GM23338 (cell line): ENCODE results near the gene RAP1A. TPM values are rescaled to one million over a fixed set of nuclear protein-coding genes. Genes with fewer than 3 reads are reported as not detected.

ENCODE experiments used
- ATAC-seq: fragments of 200-7000 bp; cut with Tn5 transposase; 3 replicates; pipeline ENCODE4 v1.9.1; 2020
- DNase-seq: peaks from one replicate; pipeline ENCODE4 v3.0.0-alpha.2; 2015; ENCODE audit warnings: low spot score
- H2AFZ ChIP-seq: fragments of 200-600 bp; sonication (generic); 2 replicates; pipeline ENCODE4 v1.8.0; 2016; ENCODE audit warnings: antibody characterized with exemption, mild to moderate bottlenecking, moderate library complexity
- H3F3A ChIP-seq: fragments of 200-600 bp; sonication (generic); replicated peaks from 2 replicates; pipeline ENCODE4 v1.8.0; 2017; ENCODE audit warnings: antibody characterized with exemption, mixed run types, low read depth
- H3K27ac ChIP-seq: fragments of 200-600 bp; sonication (generic); 2 replicates; pipeline ENCODE4 v1.6.1; 2016; ENCODE audit warnings: low read depth
- H3K27me3 ChIP-seq: fragments of 200-600 bp; sonication (generic); 2 replicates; pipeline ENCODE4 v1.8.0; 2016; ENCODE audit warnings: mild to moderate bottlenecking, mixed run types, moderate library complexity; ENCODE audit not compliant: insufficient read depth
- H3K36me3 ChIP-seq: fragments of 200-600 bp; sonication (generic); 2 replicates; pipeline ENCODE4 v1.8.0; 2016; ENCODE audit warnings: mild to moderate bottlenecking; ENCODE audit not compliant: insufficient read depth
- H3K4me1 ChIP-seq: fragments of 200-600 bp; sonication (generic); 2 replicates; pipeline ENCODE4 v1.8.0; 2016; ENCODE audit warnings: mild to moderate bottlenecking, moderate library complexity; ENCODE audit not compliant: insufficient read depth
- H3K4me2 ChIP-seq: fragments of 200-600 bp; sonication (generic); 2 replicates; pipeline ENCODE4 v1.7.1; 2017; ENCODE audit warnings: mixed run types
- H3K4me3 ChIP-seq: fragments of 200-600 bp; sonication (generic); 2 replicates; pipeline ENCODE4 v1.6.1; 2016; ENCODE audit warnings: mixed run types
- H3K79me2 ChIP-seq: fragments of 200-600 bp; sonication (generic); replicated peaks from 2 replicates; pipeline ENCODE4 v1.8.0; 2017; ENCODE audit warnings: mild to moderate bottlenecking; ENCODE audit not compliant: insufficient read depth
- H3K9me2 ChIP-seq: fragments of 200-600 bp; sonication (generic); 2 replicates; pipeline ENCODE4 v1.8.0; 2017; ENCODE audit not compliant: insufficient read depth
- H4K20me1 ChIP-seq: fragments of 200-600 bp; sonication (generic); replicated peaks from 2 replicates; pipeline ENCODE4 v1.8.0; 2017; ENCODE audit warnings: mild to moderate bottlenecking; ENCODE audit not compliant: insufficient read depth
- H3K27ac Mint-ChIP-seq: 2 replicates; pipeline ENCODE4 v1.8.0; 2020; ENCODE audit warnings: inconsistent platforms, mild to moderate bottlenecking, moderate library complexity, mixed read lengths
- H3K27me3 Mint-ChIP-seq: 3 replicates; pipeline ENCODE4 v1.8.0; 2022; ENCODE audit warnings: low read depth, mild to moderate bottlenecking, moderate library complexity, mixed read lengths, inconsistent platforms; ENCODE audit not compliant: insufficient read depth, poor library complexity
- H3K36me3 Mint-ChIP-seq: 3 replicates; pipeline ENCODE4 v1.8.0; 2021; ENCODE audit warnings: low read depth, mild to moderate bottlenecking, inconsistent platforms, moderate library complexity, mixed read lengths
- H3K4me1 Mint-ChIP-seq: 3 replicates; pipeline ENCODE4 v1.8.0; 2020; ENCODE audit warnings: mild to moderate bottlenecking, inconsistent platforms, mixed read lengths
- H3K4me3 Mint-ChIP-seq: 3 replicates; pipeline ENCODE4 v1.8.0; 2021; ENCODE audit warnings: moderate library complexity, mild to moderate bottlenecking, inconsistent platforms, mixed read lengths
- H3K9me3 Mint-ChIP-seq: 3 replicates; pipeline ENCODE4 v1.8.0; 2020; ENCODE audit warnings: moderate library complexity, mild to moderate bottlenecking, inconsistent platforms, mixed read lengths
- CREB1 ChIP-seq: fragments of 250-450 bp; sonication (Bioruptor Pico); IDR thresholded peaks from 2 replicates; pipeline ENCODE4 v1.5.0; 2020; ENCODE audit warnings: low read depth, mild to moderate bottlenecking, moderate library complexity
- EZH2 ChIP-seq: fragments of 200-600 bp; sonication (generic); IDR thresholded peaks from one replicate; pipeline ENCODE4 v1.8.0; 2017; ENCODE audit warnings: antibody characterized with exemption, mild to moderate bottlenecking, low read depth; ENCODE audit not compliant: unreplicated experiment
- EZH2phosphoT487 ChIP-seq: fragments of 200-600 bp; sonication (generic); IDR thresholded peaks from one replicate; pipeline ENCODE4 v1.8.1; 2018; ENCODE audit warnings: antibody characterized with exemption; ENCODE audit not compliant: unreplicated experiment
- JUNB ChIP-seq: IDR thresholded peaks from one replicate; pipeline ENCODE4 v1.6.1; 2016; ENCODE audit warnings: antibody characterized with exemption; ENCODE audit not compliant: unreplicated experiment
- NANOG ChIP-seq: IDR thresholded peaks from 2 replicates; pipeline ENCODE4 v1.6.1; 2016; ENCODE audit warnings: antibody characterized with exemption, borderline replicate concordance
- POLR2AphosphoS5 ChIP-seq: IDR thresholded peaks from 2 replicates; pipeline ENCODE4 v1.6.1; 2016; ENCODE audit warnings: antibody characterized with exemption, low read depth
- STAT1 ChIP-seq: IDR thresholded peaks from one replicate; pipeline ENCODE4 v1.6.1; 2016; ENCODE audit warnings: antibody characterized with exemption; ENCODE audit not compliant: unreplicated experiment
- ZNF114 ChIP-seq: fragments of 250-450 bp; sonication (Bioruptor Pico); IDR thresholded peaks from 2 replicates; pipeline ENCODE4 v1.5.0; 2020; ENCODE audit warnings: mild to moderate bottlenecking, moderate library complexity
- ZNF331 ChIP-seq: fragments of 250-450 bp; sonication (Bioruptor Pico); IDR thresholded peaks from 2 replicates; pipeline ENCODE4 v1.5.0; 2020; ENCODE audit warnings: low read depth, mild to moderate bottlenecking, moderate library complexity
- polyA plus RNA-seq: library from polyadenylated mRNA; unstranded; fragments of >200 nt; fragmentation: Nextera tagmentation; extraction: Ambion mirVana; gene quantifications from 2 replicates; pipeline ENCODE4 v1.2.1, GENCODE V29; 2016
- total RNA-seq: library from RNA; depleted of rRNA; stranded (reverse); fragments of >200 nt; shearing (Covaris generic); gene quantifications from 2 replicates; pipeline ENCODE4 v1.2.3, GENCODE V29; 2014
- TF ChIP-seq, protein P1 (sequence below): IDR thresholded peaks from one replicate; pipeline ENCODE4 v1.6.1; 2018; ENCODE audit warnings: antibody characterized with exemption; ENCODE audit not compliant: unreplicated experiment
- TF ChIP-seq, protein P2 (sequence below), 2 experiments: fragments of 200-600 bp in 1 of 2; sonication (generic) in 1 of 2; conservative IDR thresholded peaks; 2 replicates each; pipeline versions ENCODE4 v1.5.1 to v1.6.1; 2016 to 2017; ENCODE audit warnings: antibody characterized with exemption in 2 of 2, low read depth in 2 of 2, mild to moderate bottlenecking in 2 of 2, moderate library complexity in 1 of 2
- TF ChIP-seq, protein P3 (sequence below): IDR thresholded peaks from 2 replicates; pipeline ENCODE4 v1.6.1; 2016; ENCODE audit warnings: antibody characterized with exemption

The RAP1A gene
- total and polyA plus RNA-seq, 2 experiments from 2014 or later: 16.2 to 23.0 TPM

DNA sequence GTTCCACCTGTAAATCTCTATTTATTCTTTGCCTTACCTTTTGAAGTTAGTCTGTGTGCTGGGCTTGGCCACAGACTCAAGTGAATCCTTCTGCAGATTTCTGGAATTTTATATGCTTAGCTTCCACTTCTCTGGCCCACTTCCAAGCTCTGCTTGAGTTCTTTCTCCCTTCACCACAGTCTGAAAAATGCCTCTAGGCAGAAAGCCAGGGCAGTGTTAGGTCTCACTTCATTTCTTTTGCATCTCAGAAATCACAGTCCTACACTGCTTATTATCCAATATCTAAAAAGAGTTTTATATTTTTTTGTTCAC lies 70.7 kb downstream of the RAP1A start (continued):
- no peak for TF ChIP-seq ZNF331

DNA sequence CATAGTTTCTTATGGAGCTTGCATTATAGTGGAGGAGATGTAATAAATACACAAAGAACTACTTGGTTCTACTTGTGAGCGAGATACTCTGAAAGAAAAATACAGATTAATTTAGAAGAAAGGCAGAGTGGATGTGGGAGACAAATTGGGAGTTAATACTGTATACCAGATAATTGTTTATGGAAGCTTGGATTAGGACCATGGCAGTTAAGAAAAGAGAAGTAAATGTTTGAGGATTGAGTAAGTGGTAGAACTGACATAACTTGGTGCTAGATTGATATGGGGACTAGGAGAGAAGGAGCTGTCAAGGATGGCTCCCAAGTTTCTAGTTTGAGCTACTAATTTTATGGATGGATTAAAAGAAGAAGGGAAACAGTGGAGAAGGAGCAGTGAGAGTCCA lies 72.3 kb downstream of the RAP1A start:
- 0 out of 2 replicates have a peak, but pooled peaks cover 2% of the 10 kb centered on the region for H3K36me3 ChIP-seq
- H3K9me2 ChIP-seq: no peaks in the 10 kb centered on the region
- no peak overlapping the region for H3K4me2 ChIP-seq
- TF ChIP-seq ZNF114 (CRISPR knock-in tag) (no peak), EZH2 (no peak), CREB1 (no peak), NANOG (no peak)
- no peak overlapping the region for H3K4me3 Mint-ChIP-seq
- H3K27ac ChIP-seq: no peak overlapping the region
- peaks cover 1% of the 10 kb centered on the region for H3K27me3 Mint-ChIP-seq
- H4K20me1 ChIP-seq: peaks cover 5% of the 10 kb centered on the region; the same call in 1 of the 2 replicates
- DNase-seq: no peak
- H3K36me3 Mint-ChIP-seq: no peaks in the 10 kb centered on the region
- ATAC-seq: no peak
- H3K27ac Mint-ChIP-seq: no peak overlapping the region
- H3K9me3 Mint-ChIP-seq: no peaks in the 10 kb centered on the region
- no peaks in the 10 kb centered on the region for H3F3A ChIP-seq
- H2AFZ ChIP-seq: no peak overlapping the region
- H3K4me1 ChIP-seq: no peaks in the 10 kb centered on the region
- no peaks in the 10 kb centered on the region for H3K27me3 ChIP-seq
- peaks cover 4% of the 10 kb centered on the region; the same call in 1 of the 2 replicates for H3K79me2 ChIP-seq
- no peak overlapping the region for H3K4me3 ChIP-seq
- no peaks in the 10 kb centered on the region for H3K4me1 Mint-ChIP-seq

DNA sequence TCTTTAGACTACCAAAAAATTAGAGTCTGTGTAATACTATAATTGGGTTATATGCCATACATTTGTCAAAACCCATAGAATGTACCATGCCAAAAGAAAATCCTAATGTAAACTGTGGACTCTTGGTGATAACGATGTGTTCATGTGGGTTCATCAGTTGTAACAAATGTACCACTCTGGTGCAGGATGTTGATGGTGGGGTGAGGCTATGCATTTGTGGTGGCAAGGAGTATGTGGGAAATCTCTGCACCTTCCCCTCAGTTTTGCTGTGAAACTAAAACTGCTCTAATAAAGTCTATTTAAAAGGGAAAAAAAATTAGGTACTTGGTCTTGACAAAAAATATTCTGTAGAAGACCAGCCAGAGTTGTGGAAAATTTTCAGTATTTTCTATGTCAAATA lies 76.2 kb downstream of the RAP1A start:
- Histone ChIP-seq H3K9me2 (no peaks in the 10 kb centered on the region), H3K27ac (no peak overlapping the region), H4K20me1 (peaks cover 3% of the 10 kb centered on the region; the same call in 1 of the 2 replicates), H3K4me3 (no peak overlapping the region), H3K79me2 (no peaks in the 10 kb centered on the region), H3K36me3 (peaks cover 4% of the 10 kb centered on the region; the same call in 1 of the 2 replicates), H3K27me3 (no peaks in the 10 kb centered on the region), H3F3A (no peaks in the 10 kb centered on the region), H2AFZ (no peak overlapping the region), H3K4me1 (no peaks in the 10 kb centered on the region), H3K4me2 (no peak overlapping the region)
- Mint-ChIP-seq H3K27ac (no peak overlapping the region), H3K4me3 (no peak overlapping the region), H3K36me3 (peaks cover 10% of the 10 kb centered on the region; the same call in 2 of the 3 replicates), H3K27me3 (no peaks in the 10 kb centered on the region), H3K9me3 (no peaks in the 10 kb centered on the region), H3K4me1 (no peaks in the 10 kb centered on the region)
- DNase-seq (no peak), ATAC-seq (no peak)
- TF ChIP-seq NANOG (no peak), ZNF331 (no peak), CREB1 (no peak), EZH2 (no peak), STAT1 (no peak), JUNB (no peak), POLR2AphosphoS5 (no peak), EZH2phosphoT487 (no peak)
- TF ChIP-seq, protein P1, sequence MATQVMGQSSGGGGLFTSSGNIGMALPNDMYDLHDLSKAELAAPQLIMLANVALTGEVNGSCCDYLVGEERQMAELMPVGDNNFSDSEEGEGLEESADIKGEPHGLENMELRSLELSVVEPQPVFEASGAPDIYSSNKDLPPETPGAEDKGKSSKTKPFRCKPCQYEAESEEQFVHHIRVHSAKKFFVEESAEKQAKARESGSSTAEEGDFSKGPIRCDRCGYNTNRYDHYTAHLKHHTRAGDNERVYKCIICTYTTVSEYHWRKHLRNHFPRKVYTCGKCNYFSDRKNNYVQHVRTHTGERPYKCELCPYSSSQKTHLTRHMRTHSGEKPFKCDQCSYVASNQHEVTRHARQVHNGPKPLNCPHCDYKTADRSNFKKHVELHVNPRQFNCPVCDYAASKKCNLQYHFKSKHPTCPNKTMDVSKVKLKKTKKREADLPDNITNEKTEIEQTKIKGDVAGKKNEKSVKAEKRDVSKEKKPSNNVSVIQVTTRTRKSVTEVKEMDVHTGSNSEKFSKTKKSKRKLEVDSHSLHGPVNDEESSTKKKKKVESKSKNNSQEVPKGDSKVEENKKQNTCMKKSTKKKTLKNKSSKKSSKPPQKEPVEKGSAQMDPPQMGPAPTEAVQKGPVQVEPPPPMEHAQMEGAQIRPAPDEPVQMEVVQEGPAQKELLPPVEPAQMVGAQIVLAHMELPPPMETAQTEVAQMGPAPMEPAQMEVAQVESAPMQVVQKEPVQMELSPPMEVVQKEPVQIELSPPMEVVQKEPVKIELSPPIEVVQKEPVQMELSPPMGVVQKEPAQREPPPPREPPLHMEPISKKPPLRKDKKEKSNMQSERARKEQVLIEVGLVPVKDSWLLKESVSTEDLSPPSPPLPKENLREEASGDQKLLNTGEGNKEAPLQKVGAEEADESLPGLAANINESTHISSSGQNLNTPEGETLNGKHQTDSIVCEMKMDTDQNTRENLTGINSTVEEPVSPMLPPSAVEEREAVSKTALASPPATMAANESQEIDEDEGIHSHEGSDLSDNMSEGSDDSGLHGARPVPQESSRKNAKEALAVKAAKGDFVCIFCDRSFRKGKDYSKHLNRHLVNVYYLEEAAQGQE: no peak
- TF ChIP-seq, protein P2, sequence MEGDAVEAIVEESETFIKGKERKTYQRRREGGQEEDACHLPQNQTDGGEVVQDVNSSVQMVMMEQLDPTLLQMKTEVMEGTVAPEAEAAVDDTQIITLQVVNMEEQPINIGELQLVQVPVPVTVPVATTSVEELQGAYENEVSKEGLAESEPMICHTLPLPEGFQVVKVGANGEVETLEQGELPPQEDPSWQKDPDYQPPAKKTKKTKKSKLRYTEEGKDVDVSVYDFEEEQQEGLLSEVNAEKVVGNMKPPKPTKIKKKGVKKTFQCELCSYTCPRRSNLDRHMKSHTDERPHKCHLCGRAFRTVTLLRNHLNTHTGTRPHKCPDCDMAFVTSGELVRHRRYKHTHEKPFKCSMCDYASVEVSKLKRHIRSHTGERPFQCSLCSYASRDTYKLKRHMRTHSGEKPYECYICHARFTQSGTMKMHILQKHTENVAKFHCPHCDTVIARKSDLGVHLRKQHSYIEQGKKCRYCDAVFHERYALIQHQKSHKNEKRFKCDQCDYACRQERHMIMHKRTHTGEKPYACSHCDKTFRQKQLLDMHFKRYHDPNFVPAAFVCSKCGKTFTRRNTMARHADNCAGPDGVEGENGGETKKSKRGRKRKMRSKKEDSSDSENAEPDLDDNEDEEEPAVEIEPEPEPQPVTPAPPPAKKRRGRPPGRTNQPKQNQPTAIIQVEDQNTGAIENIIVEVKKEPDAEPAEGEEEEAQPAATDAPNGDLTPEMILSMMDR (conservative IDR thresholded peaks at IDR 0.05; ENCODE audit: low read depth in 2 of 2): no peak
- TF ChIP-seq, protein P3, sequence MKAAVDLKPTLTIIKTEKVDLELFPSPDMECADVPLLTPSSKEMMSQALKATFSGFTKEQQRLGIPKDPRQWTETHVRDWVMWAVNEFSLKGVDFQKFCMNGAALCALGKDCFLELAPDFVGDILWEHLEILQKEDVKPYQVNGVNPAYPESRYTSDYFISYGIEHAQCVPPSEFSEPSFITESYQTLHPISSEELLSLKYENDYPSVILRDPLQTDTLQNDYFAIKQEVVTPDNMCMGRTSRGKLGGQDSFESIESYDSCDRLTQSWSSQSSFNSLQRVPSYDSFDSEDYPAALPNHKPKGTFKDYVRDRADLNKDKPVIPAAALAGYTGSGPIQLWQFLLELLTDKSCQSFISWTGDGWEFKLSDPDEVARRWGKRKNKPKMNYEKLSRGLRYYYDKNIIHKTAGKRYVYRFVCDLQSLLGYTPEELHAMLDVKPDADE: no peak
